Kidney capillary endothelial cell (primary cell): ENCODE measurements around the gene ELOVL7.
"Not testable (repeated sequence)": the region's sequence is repeated elsewhere in the genome, so short reads cannot be mapped to it uniquely, and the experiment has no call there.

Experiments
- DNase-seq: peaks from one replicate; pipeline ENCODE4 v3.0.0-alpha.2; 2018; ENCODE audit warnings: low spot score

Gene ELOVL7

GRCh38 chr5:60829490-60830266, 14.4 kb downstream of the ELOVL7 start:
- DNase-seq: no peak

- DNase-seq: no peak
These were observed 16.9 kb downstream of the ELOVL7 start for GRCh38 chr5:60827201-60827600.

GRCh38 chr5:60826653-60827052, 17.4 kb downstream of the ELOVL7 start:
- DNase-seq: no peak

- no peak for DNase-seq
These were observed 20.5 kb downstream of the ELOVL7 start for GRCh38 chr5:60823574-60823973.

GRCh38 chr5:60822285-60822556, 21.8 kb downstream of the ELOVL7 start:
- no peak for DNase-seq

- DNase-seq: no peak
These were observed 22.4 kb downstream of the ELOVL7 start for GRCh38 chr5:60821488-60822284.

GRCh38 chr5:60820593-60821487, 23.2 kb downstream of the ELOVL7 start:
- no peak for DNase-seq

GRCh38 chr5:60816138-60816537, 27.9 kb downstream of the ELOVL7 start:
- not testable (repeated sequence) for DNase-seq

- DNase-seq: no peak
These were observed 29.6 kb downstream of the ELOVL7 start for GRCh38 chr5:60814498-60814897.

GRCh38 chr5:60812426-60812825, 31.6 kb downstream of the ELOVL7 start:
- DNase-seq: no peak

GRCh38 chr5:60811105-60811504, 33.0 kb downstream of the ELOVL7 start:
- DNase-seq: no peak

GRCh38 chr5:60810438-60811085, 33.5 kb downstream of the ELOVL7 start:
- DNase-seq: no peak

GRCh38 chr5:60809891-60810425, 34.1 kb downstream of the ELOVL7 start:
- DNase-seq: no peak

GRCh38 chr5:60806591-60807243, 37.4 kb downstream of the ELOVL7 start:
- no peak for DNase-seq

- DNase-seq: peak; percentile 40
These were observed 38.6 kb downstream of the ELOVL7 start for GRCh38 chr5:60805463-60805862.

- no peak for DNase-seq
These were observed 40.4 kb downstream of the ELOVL7 start for GRCh38 chr5:60803712-60804111.

- DNase-seq: no peak
These were observed 41.1 kb downstream of the ELOVL7 start for GRCh38 chr5:60802986-60803385.

GRCh38 chr5:60802226-60802625, 41.8 kb downstream of the ELOVL7 start:
- no peak for DNase-seq

- DNase-seq: no peak
These were observed 46.5 kb downstream of the ELOVL7 start for GRCh38 chr5:60797482-60798153.

- DNase-seq: not testable (repeated sequence)
These were observed 48.6 kb downstream of the ELOVL7 start for GRCh38 chr5:60795424-60795950.
